ENCODE data around the gene F2RL3. TPM values are rescaled to one million over a fixed set of nuclear protein-coding genes. Genes with fewer than 3 reads are reported as not detected.
A peak's percentile ranks its signal among the peaks of the same experiment; 100 is the strongest.

F2RL3 gene
- total RNA-seq, 2 donors from 2014 or later: 0.07 to 2.7 TPM

- ATAC-seq (no peak), DNase-seq (no peak)
- Mint-ChIP-seq H3K4me3 (no peak overlapping the region), H3K4me1 (peaks cover 18% of the 10 kb centered on the region), H3K27me3 (no peaks in the 10 kb centered on the region), H3K27ac (no peak overlapping the region), H3K36me3 (ENCODE audit: low read depth) (no peaks in the 10 kb centered on the region)
- H3K9me3 ChIP-seq (ENCODE audit: control insufficient read depth, low read length, poor library complexity, severe bottlenecking): no peaks in the 10 kb centered on the region
Measured at GRCh38 chr19:16903347-16903746, 14.5 kb downstream of the F2RL3 start.

GRCh38 chr19:16904599-16904998 is 15.8 kb downstream of the F2RL3 start:
- Mint-ChIP-seq H3K36me3 (ENCODE audit: low read depth) (no peaks in the 10 kb centered on the region), H3K27ac (no peak overlapping the region), H3K4me1 (peaks cover 7% of the 10 kb centered on the region), H3K27me3 (no peaks in the 10 kb centered on the region), H3K4me3 (no peak overlapping the region)
- no peak for DNase-seq
- H3K9me3 ChIP-seq (ENCODE audit: control insufficient read depth, low read length, poor library complexity, severe bottlenecking): no peaks in the 10 kb centered on the region
- ATAC-seq: no peak

- Mint-ChIP-seq H3K27me3 (no peaks in the 10 kb centered on the region), H3K36me3 (ENCODE audit: low read depth) (peaks cover 3% of the 10 kb centered on the region), H3K4me1 (no peaks in the 10 kb centered on the region), H3K4me3 (no peak overlapping the region), H3K27ac (no peak overlapping the region)
- peaks cover 3% of the 10 kb centered on the region for H3K9me3 ChIP-seq (ENCODE audit: control insufficient read depth, low read length, poor library complexity, severe bottlenecking)
- DNase-seq: no peak
- no peak for ATAC-seq
Measured at GRCh38 chr19:16908759-16909158, 20.0 kb downstream of the F2RL3 start.

- peaks cover 3% of the 10 kb centered on the region for H3K36me3 Mint-ChIP-seq (ENCODE audit: low read depth)
- no peak for ATAC-seq
Measured at GRCh38 chr19:16911046-16911445, 22.2 kb downstream of the F2RL3 start.

GRCh38 chr19:16912780-16913179 is 24.0 kb downstream of the F2RL3 start:
- H3K4me3 Mint-ChIP-seq: no peak overlapping the region
- H3K36me3 Mint-ChIP-seq (ENCODE audit: low read depth): peaks cover 3% of the 10 kb centered on the region
- ATAC-seq (no peak), DNase-seq (no peak)
- no peaks in the 10 kb centered on the region for H3K4me1 Mint-ChIP-seq
- peaks cover 9% of the 10 kb centered on the region for H3K27me3 Mint-ChIP-seq
- no peak overlapping the region for H3K27ac Mint-ChIP-seq
- peaks cover 3% of the 10 kb centered on the region for H3K9me3 ChIP-seq (ENCODE audit: control insufficient read depth, low read length, poor library complexity, severe bottlenecking)

More at GRCh38 chr19:16911046-16911445, 22.2 kb downstream of the F2RL3 start:
- no peak for DNase-seq
- Mint-ChIP-seq H3K4me3 (no peak overlapping the region), H3K27me3 (no peaks in the 10 kb centered on the region), H3K4me1 (no peaks in the 10 kb centered on the region), H3K27ac (no peak overlapping the region)
- H3K9me3 ChIP-seq (ENCODE audit: control insufficient read depth, low read length, poor library complexity, severe bottlenecking): peaks cover 3% of the 10 kb centered on the region

- Mint-ChIP-seq H3K36me3 (ENCODE audit: low read depth) (peaks cover 3% of the 10 kb centered on the region), H3K4me3 (no peak overlapping the region), H3K27me3 (peaks cover 9% of the 10 kb centered on the region), H3K27ac (no peak overlapping the region), H3K4me1 (no peaks in the 10 kb centered on the region)
- ATAC-seq (no peak), DNase-seq (no peak)
- peaks cover 3% of the 10 kb centered on the region for H3K9me3 ChIP-seq (ENCODE audit: control insufficient read depth, low read length, poor library complexity, severe bottlenecking)
Measured at GRCh38 chr19:16914421-16914820, 25.6 kb downstream of the F2RL3 start.

- H3K4me1 Mint-ChIP-seq: no peaks in the 10 kb centered on the region
- no peak overlapping the region for H3K4me3 Mint-ChIP-seq
- H3K9me3 ChIP-seq (ENCODE audit: control insufficient read depth, low read length, poor library complexity, severe bottlenecking): peaks cover 3% of the 10 kb centered on the region
- no peak overlapping the region for H3K27ac Mint-ChIP-seq
- peaks cover 9% of the 10 kb centered on the region for H3K27me3 Mint-ChIP-seq
- H3K36me3 Mint-ChIP-seq (ENCODE audit: low read depth): peaks cover 3% of the 10 kb centered on the region
- ATAC-seq (no peak), DNase-seq (no peak)
Measured at GRCh38 chr19:16915135-16915534, 26.3 kb downstream of the F2RL3 start.

GRCh38 chr19:16915734-16916133 is 26.9 kb downstream of the F2RL3 start:
- H3K27me3 Mint-ChIP-seq: peaks cover 9% of the 10 kb centered on the region
- no peak overlapping the region for H3K27ac Mint-ChIP-seq
- H3K9me3 ChIP-seq (ENCODE audit: control insufficient read depth, low read length, poor library complexity, severe bottlenecking): peaks cover 3% of the 10 kb centered on the region
- H3K4me1 Mint-ChIP-seq: no peaks in the 10 kb centered on the region
- DNase-seq (no peak), ATAC-seq (no peak)
- H3K4me3 Mint-ChIP-seq: no peak overlapping the region
- H3K36me3 Mint-ChIP-seq (ENCODE audit: low read depth): peaks cover 3% of the 10 kb centered on the region

- no peak overlapping the region for H3K27ac Mint-ChIP-seq
- H3K9me3 ChIP-seq (ENCODE audit: control insufficient read depth, low read length, poor library complexity, severe bottlenecking): peaks cover 3% of the 10 kb centered on the region
- peaks cover 12% of the 10 kb centered on the region for H3K27me3 Mint-ChIP-seq
- H3K4me1 Mint-ChIP-seq: no peaks in the 10 kb centered on the region
- H3K4me3 Mint-ChIP-seq: no peak overlapping the region
- no peaks in the 10 kb centered on the region for H3K36me3 Mint-ChIP-seq (ENCODE audit: low read depth)
- ATAC-seq: no peak
- no peak for DNase-seq
Measured at GRCh38 chr19:16917401-16917800, 28.6 kb downstream of the F2RL3 start.

GRCh38 chr19:16919496-16919895 is 30.7 kb downstream of the F2RL3 start:
- DNase-seq (no peak), ATAC-seq (no peak)
- H3K27ac Mint-ChIP-seq: no peak overlapping the region
- no peak overlapping the region for H3K4me3 Mint-ChIP-seq
- no peaks in the 10 kb centered on the region for H3K4me1 Mint-ChIP-seq
- H3K36me3 Mint-ChIP-seq (ENCODE audit: low read depth): no peaks in the 10 kb centered on the region
- H3K27me3 Mint-ChIP-seq: peaks cover 16% of the 10 kb centered on the region
- H3K9me3 ChIP-seq (ENCODE audit: control insufficient read depth, low read length, poor library complexity, severe bottlenecking): no peaks in the 10 kb centered on the region

GRCh38 chr19:16920816-16921529 is 32.2 kb downstream of the F2RL3 start:
- DNase-seq: no peak
- Mint-ChIP-seq H3K27me3 (peaks cover 16% of the 10 kb centered on the region), H3K4me1 (no peaks in the 10 kb centered on the region), H3K27ac (no peak overlapping the region), H3K36me3 (ENCODE audit: low read depth) (peaks cover 3% of the 10 kb centered on the region), H3K4me3 (no peak overlapping the region)
- H3K9me3 ChIP-seq (ENCODE audit: control insufficient read depth, low read length, poor library complexity, severe bottlenecking): no peaks in the 10 kb centered on the region
- ATAC-seq: no peak

- Mint-ChIP-seq H3K36me3 (ENCODE audit: low read depth) (peaks cover 3% of the 10 kb centered on the region), H3K4me3 (no peak overlapping the region), H3K27me3 (peaks cover 13% of the 10 kb centered on the region), H3K4me1 (no peaks in the 10 kb centered on the region), H3K27ac (peak overlapping the region; percentile 35)
- H3K9me3 ChIP-seq (ENCODE audit: control insufficient read depth, low read length, poor library complexity, severe bottlenecking): no peaks in the 10 kb centered on the region
- ATAC-seq (no peak), DNase-seq (no peak)
Measured at GRCh38 chr19:16921766-16922591, 33.2 kb downstream of the F2RL3 start.

- Mint-ChIP-seq H3K27me3 (peaks cover 7% of the 10 kb centered on the region), H3K4me1 (no peaks in the 10 kb centered on the region), H3K27ac (peak overlapping the region; percentile 35), H3K36me3 (ENCODE audit: low read depth) (peaks cover 3% of the 10 kb centered on the region), H3K4me3 (no peak overlapping the region)
- DNase-seq: no peak
- no peak for ATAC-seq
- H3K9me3 ChIP-seq (ENCODE audit: control insufficient read depth, low read length, poor library complexity, severe bottlenecking): no peaks in the 10 kb centered on the region
Measured at GRCh38 chr19:16922592-16922934, 33.8 kb downstream of the F2RL3 start.

- H3K9me3 ChIP-seq (ENCODE audit: control insufficient read depth, low read length, poor library complexity, severe bottlenecking): no peaks in the 10 kb centered on the region
- Mint-ChIP-seq H3K27me3 (peaks cover 7% of the 10 kb centered on the region), H3K27ac (peak overlapping the region; percentile 35), H3K4me3 (no peak overlapping the region), H3K4me1 (no peaks in the 10 kb centered on the region), H3K36me3 (ENCODE audit: low read depth) (peaks cover 3% of the 10 kb centered on the region)
- no peak for DNase-seq
- ATAC-seq: no peak
Measured at GRCh38 chr19:16922949-16923348, 34.1 kb downstream of the F2RL3 start.
